Hepatocyte (in vitro differentiated cells): ENCODE results near the gene PALD1. TPM values are rescaled to one million over a fixed set of nuclear protein-coding genes. Genes with fewer than 3 reads are reported as not detected.
A peak's percentile ranks its signal among the peaks of the same experiment; 100 is the strongest.

ENCODE experiments used
- DNase-seq: peaks from one replicate; pipeline ENCODE4 v3.0.0-alpha.2; 2016; ENCODE audit warnings: low spot score
- H2AFZ ChIP-seq: fragments of 200-600 bp; sonication (generic); 2 replicates; pipeline ENCODE4 v1.6.0; 2016; ENCODE audit warnings: antibody characterized with exemption, mild to moderate bottlenecking
- H3K27ac ChIP-seq: fragments of 200-600 bp; sonication (generic); 2 replicates; pipeline ENCODE4 v1.5.1; 2016; ENCODE audit warnings: mild to moderate bottlenecking
- H3K27me3 ChIP-seq: fragments of 200-600 bp; sonication (generic); 2 replicates; pipeline ENCODE4 v1.6.1; 2016
- H3K36me3 ChIP-seq: fragments of 200-600 bp; sonication (generic); replicated peaks from 2 replicates; pipeline ENCODE4 v1.5.1; 2016; ENCODE audit warnings: low read depth; ENCODE audit not compliant: insufficient read depth
- H3K4me1 ChIP-seq: fragments of 200-600 bp; sonication (generic); 2 replicates; pipeline ENCODE4 v1.5.1; 2016; ENCODE audit warnings: mild to moderate bottlenecking, moderate library complexity; ENCODE audit not compliant: insufficient read depth
- H3K4me2 ChIP-seq: fragments of 200-600 bp; sonication (generic); 2 replicates; pipeline ENCODE4 v1.6.0; 2016
- H3K4me3 ChIP-seq: fragments of 200-600 bp; sonication (generic); 2 replicates; pipeline ENCODE4 v1.5.1; 2016; ENCODE audit warnings: mild to moderate bottlenecking
- H3K79me2 ChIP-seq: fragments of 200-600 bp; sonication (generic); 2 replicates; pipeline ENCODE4 v1.6.0; 2017; ENCODE audit warnings: mild to moderate bottlenecking
- H3K9me2 ChIP-seq: fragments of 200-600 bp; sonication (generic); replicated peaks from 2 replicates; pipeline ENCODE4 v1.6.0; 2017; ENCODE audit warnings: mild to moderate bottlenecking; ENCODE audit not compliant: insufficient read depth
- H3K9me3 ChIP-seq: fragments of 200-600 bp; sonication (generic); 2 replicates; pipeline ENCODE4 v1.5.1; 2016; ENCODE audit warnings: low read depth, mild to moderate bottlenecking
- H4K20me1 ChIP-seq: fragments of 200-600 bp; sonication (generic); 2 replicates; pipeline ENCODE4 v1.6.0; 2016; ENCODE audit warnings: mild to moderate bottlenecking; ENCODE audit not compliant: insufficient read depth, poor library complexity, severe bottlenecking
- CTCF ChIP-seq: fragments of 200-600 bp; sonication (generic); IDR thresholded peaks from 2 replicates; pipeline ENCODE4 v1.5.1; 2016; ENCODE audit warnings: antibody characterized with exemption, mild to moderate bottlenecking; ENCODE audit not compliant: poor library complexity
- EZH2 ChIP-seq: fragments of 200-600 bp; sonication (generic); IDR thresholded peaks from 2 replicates; pipeline ENCODE4 v1.6.1; 2016; ENCODE audit warnings: antibody characterized with exemption, mild to moderate bottlenecking, borderline replicate concordance
- EZH2phosphoT487 ChIP-seq: fragments of 200-600 bp; sonication (generic); IDR thresholded peaks from one replicate; pipeline ENCODE4 v1.6.1; 2018; ENCODE audit warnings: antibody characterized with exemption, mild to moderate bottlenecking, low read depth, moderate library complexity; ENCODE audit not compliant: unreplicated experiment, severe bottlenecking
- WGBS: methylation state at CpG from one replicate; pipeline ENCODE4 v1.1.6; 2016; ENCODE audit warnings: low lambda C conversion rate; ENCODE audit errors: missing lambda C conversion rate; 5-methylcytosine and 5-hydroxymethylcytosine counted together
- polyA plus RNA-seq: library from polyadenylated mRNA; unstranded; fragments of >200 nt; fragmentation: Nextera tagmentation; extraction: Ambion mirVana; gene quantifications from 2 replicates; pipeline ENCODE4 v1.2.1, GENCODE V29; 2016
- total RNA-seq: library from RNA; depleted of rRNA; stranded (reverse); fragments of >200 nt; gene quantifications from 2 replicates; pipeline ENCODE4 v1.2.3, GENCODE V29; 2014

PALD1 gene
- total and polyA plus RNA-seq, 2 experiments from 2014 or later = 1.3 to 2.2 TPM

GRCh38 chr10:70589762-70590654 is 111.4 kb downstream of the PALD1 start:
- H3K27me3 ChIP-seq = no peaks in the 10 kb centered on the region
- no peaks in the 10 kb centered on the region for H3K9me2 ChIP-seq
- peaks cover 11% of the 10 kb centered on the region for H3K4me1 ChIP-seq
- peak; percentile 52 for DNase-seq
- H3K79me2 ChIP-seq = no peaks in the 10 kb centered on the region
- WGBS = 89% methylated on average over 5 of the region's 5 CpGs
- H3K36me3 ChIP-seq = no peaks in the 10 kb centered on the region
- H3K9me3 ChIP-seq = no peaks in the 10 kb centered on the region
- no peak overlapping the region for H3K4me2 ChIP-seq
- peak overlapping the region; percentile 67 for H3K27ac ChIP-seq
- no peaks in the 10 kb centered on the region for H4K20me1 ChIP-seq
- no peak overlapping the region for H2AFZ ChIP-seq
- TF ChIP-seq CTCF = no peak
- no peak for TF ChIP-seq EZH2phosphoT487
- TF ChIP-seq EZH2 = no peak
- no peak overlapping the region for H3K4me3 ChIP-seq

- 79% methylated on average over 5 of the region's 5 CpGs for WGBS
- no peaks in the 10 kb centered on the region for H3K27me3 ChIP-seq
Observed at GRCh38 chr10:70590655-70591416, 112.3 kb downstream of the PALD1 start.

GRCh38 chr10:70592186-70592735 is 113.7 kb downstream of the PALD1 start:
- Histone ChIP-seq H3K4me3 (no peak overlapping the region), H3K36me3 (no peaks in the 10 kb centered on the region), H3K27ac (no peak overlapping the region), H3K27me3 (no peaks in the 10 kb centered on the region), H3K79me2 (no peaks in the 10 kb centered on the region), H3K9me3 (no peaks in the 10 kb centered on the region), H4K20me1 (no peaks in the 10 kb centered on the region), H3K4me2 (no peak overlapping the region), H2AFZ (no peak overlapping the region), H3K9me2 (no peaks in the 10 kb centered on the region), H3K4me1 (peaks cover 8% of the 10 kb centered on the region)
- no peak for TF ChIP-seq EZH2
- TF ChIP-seq CTCF = no peak
- TF ChIP-seq EZH2phosphoT487 = no peak
- no peak for DNase-seq
- 82% methylated on average over 2 of the region's 2 CpGs for WGBS

More at GRCh38 chr10:70590655-70591416, 112.3 kb downstream of the PALD1 start:
- Histone ChIP-seq H2AFZ (no peak overlapping the region), H3K27ac (no peak overlapping the region), H3K9me3 (no peaks in the 10 kb centered on the region), H3K4me3 (no peak overlapping the region), H3K36me3 (no peaks in the 10 kb centered on the region), H3K9me2 (no peaks in the 10 kb centered on the region), H3K4me2 (no peak overlapping the region), H3K79me2 (no peaks in the 10 kb centered on the region), H3K4me1 (peaks cover 11% of the 10 kb centered on the region), H4K20me1 (no peaks in the 10 kb centered on the region)
- DNase-seq = no peak
- TF ChIP-seq EZH2 = no peak
- TF ChIP-seq CTCF = no peak
- TF ChIP-seq EZH2phosphoT487 = no peak
